ENCODE results near the gene TNFRSF19.

Gene TNFRSF19

GRCh38 chr13:23619068-23619855 is 49.0 kb downstream of the TNFRSF19 start:
- Mint-ChIP-seq H3K27me3 (peaks cover 3% of the 10 kb centered on the region), H3K9me3 (peaks cover 11% of the 10 kb centered on the region), H3K4me3 (no peak overlapping the region), H3K36me3 (ENCODE audit: low read depth) (no peaks in the 10 kb centered on the region), H3K4me1 (ENCODE audit: low read depth) (no peaks in the 10 kb centered on the region), H3K27ac (no peak overlapping the region)
- intact Hi-C loops (cut with micrococcal nuclease) = no loop called here

- Mint-ChIP-seq H3K36me3 (ENCODE audit: low read depth) (no peaks in the 10 kb centered on the region), H3K9me3 (peaks cover 11% of the 10 kb centered on the region), H3K27me3 (peaks cover 3% of the 10 kb centered on the region), H3K27ac (no peak overlapping the region), H3K4me3 (no peak overlapping the region), H3K4me1 (ENCODE audit: low read depth) (no peaks in the 10 kb centered on the region)
- intact Hi-C loops (cut with micrococcal nuclease) = no loop called here
These were observed 50.0 kb downstream of the TNFRSF19 start for GRCh38 chr13:23620211-23620610.

- no peaks in the 10 kb centered on the region for H3K4me1 Mint-ChIP-seq (ENCODE audit: low read depth)
- H3K27me3 Mint-ChIP-seq = peaks cover 3% of the 10 kb centered on the region
- peaks cover 11% of the 10 kb centered on the region for H3K9me3 Mint-ChIP-seq
- no peaks in the 10 kb centered on the region for H3K36me3 Mint-ChIP-seq (ENCODE audit: low read depth)
- H3K4me3 Mint-ChIP-seq = no peak overlapping the region
- intact Hi-C loops (cut with micrococcal nuclease) = no loop called here
- no peak overlapping the region for H3K27ac Mint-ChIP-seq
These were observed 50.6 kb downstream of the TNFRSF19 start for GRCh38 chr13:23620613-23621315.

- intact Hi-C loops (cut with micrococcal nuclease) = no loop called here
- peaks cover 3% of the 10 kb centered on the region for H3K27me3 Mint-ChIP-seq
- no peaks in the 10 kb centered on the region for H3K36me3 Mint-ChIP-seq (ENCODE audit: low read depth)
- peaks cover 11% of the 10 kb centered on the region for H3K9me3 Mint-ChIP-seq
- no peak overlapping the region for H3K4me3 Mint-ChIP-seq
- H3K27ac Mint-ChIP-seq = no peak overlapping the region
- no peaks in the 10 kb centered on the region for H3K4me1 Mint-ChIP-seq (ENCODE audit: low read depth)
These were observed 51.1 kb downstream of the TNFRSF19 start for GRCh38 chr13:23621316-23621645.

GRCh38 chr13:23622985-23623384 is 52.8 kb downstream of the TNFRSF19 start:
- H3K4me1 Mint-ChIP-seq (ENCODE audit: low read depth) = no peaks in the 10 kb centered on the region
- H3K4me3 Mint-ChIP-seq = no peak overlapping the region
- peaks cover 11% of the 10 kb centered on the region for H3K9me3 Mint-ChIP-seq
- intact Hi-C loops (cut with micrococcal nuclease) = no loop called here
- no peak overlapping the region for H3K27ac Mint-ChIP-seq
- H3K36me3 Mint-ChIP-seq (ENCODE audit: low read depth) = no peaks in the 10 kb centered on the region
- no peaks in the 10 kb centered on the region for H3K27me3 Mint-ChIP-seq

GRCh38 chr13:23623394-23623793 is 53.2 kb downstream of the TNFRSF19 start:
- intact Hi-C loops (cut with micrococcal nuclease) = no loop called here
- no peaks in the 10 kb centered on the region for H3K4me1 Mint-ChIP-seq (ENCODE audit: low read depth)
- H3K9me3 Mint-ChIP-seq = peaks cover 11% of the 10 kb centered on the region
- no peak overlapping the region for H3K4me3 Mint-ChIP-seq
- H3K36me3 Mint-ChIP-seq (ENCODE audit: low read depth) = no peaks in the 10 kb centered on the region
- no peak overlapping the region for H3K27ac Mint-ChIP-seq
- no peaks in the 10 kb centered on the region for H3K27me3 Mint-ChIP-seq

GRCh38 chr13:23626700-23627099 is 56.5 kb downstream of the TNFRSF19 start:
- intact Hi-C loops (cut with micrococcal nuclease) = no loop called here
- H3K9me3 Mint-ChIP-seq = peaks cover 11% of the 10 kb centered on the region

GRCh38 chr13:23627410-23627809 is 57.2 kb downstream of the TNFRSF19 start:
- Mint-ChIP-seq H3K36me3 (ENCODE audit: low read depth) (no peaks in the 10 kb centered on the region), H3K27me3 (no peaks in the 10 kb centered on the region), H3K27ac (no peak overlapping the region), H3K4me3 (no peak overlapping the region), H3K9me3 (peaks cover 11% of the 10 kb centered on the region), H3K4me1 (ENCODE audit: low read depth) (no peaks in the 10 kb centered on the region)
- intact Hi-C loops (cut with micrococcal nuclease) = no loop called here

More at GRCh38 chr13:23626700-23627099, 56.5 kb downstream of the TNFRSF19 start:
- Mint-ChIP-seq H3K4me3 (no peak overlapping the region), H3K4me1 (ENCODE audit: low read depth) (no peaks in the 10 kb centered on the region), H3K27me3 (no peaks in the 10 kb centered on the region), H3K36me3 (ENCODE audit: low read depth) (no peaks in the 10 kb centered on the region), H3K27ac (no peak overlapping the region)

GRCh38 chr13:23628250-23628649 is 58.0 kb downstream of the TNFRSF19 start:
- Mint-ChIP-seq H3K9me3 (peaks cover 11% of the 10 kb centered on the region), H3K27me3 (no peaks in the 10 kb centered on the region), H3K27ac (no peak overlapping the region), H3K4me3 (no peak overlapping the region), H3K4me1 (ENCODE audit: low read depth) (no peaks in the 10 kb centered on the region), H3K36me3 (ENCODE audit: low read depth) (no peaks in the 10 kb centered on the region)
- intact Hi-C loops (cut with micrococcal nuclease) = no loop called here

- H3K27ac Mint-ChIP-seq = no peak overlapping the region
- no peak overlapping the region for H3K4me3 Mint-ChIP-seq
- intact Hi-C loops (cut with micrococcal nuclease) = no loop called here
- H3K36me3 Mint-ChIP-seq (ENCODE audit: low read depth) = no peaks in the 10 kb centered on the region
- no peaks in the 10 kb centered on the region for H3K27me3 Mint-ChIP-seq
- H3K4me1 Mint-ChIP-seq (ENCODE audit: low read depth) = no peaks in the 10 kb centered on the region
- H3K9me3 Mint-ChIP-seq = peaks cover 4% of the 10 kb centered on the region
These were observed 58.8 kb downstream of the TNFRSF19 start for GRCh38 chr13:23628765-23629565.

- Mint-ChIP-seq H3K27me3 (no peaks in the 10 kb centered on the region), H3K4me3 (no peak overlapping the region), H3K36me3 (ENCODE audit: low read depth) (no peaks in the 10 kb centered on the region), H3K4me1 (ENCODE audit: low read depth) (no peaks in the 10 kb centered on the region), H3K27ac (no peak overlapping the region), H3K9me3 (no peaks in the 10 kb centered on the region)
- intact Hi-C loops (cut with micrococcal nuclease) = no loop called here
These were observed 59.5 kb downstream of the TNFRSF19 start for GRCh38 chr13:23629566-23630272.

- H3K36me3 Mint-ChIP-seq (ENCODE audit: low read depth) = no peaks in the 10 kb centered on the region
- H3K4me1 Mint-ChIP-seq (ENCODE audit: low read depth) = no peaks in the 10 kb centered on the region
- intact Hi-C loops (cut with micrococcal nuclease) = no loop called here
These were observed 60.3 kb downstream of the TNFRSF19 start for GRCh38 chr13:23630349-23631093.

GRCh38 chr13:23631311-23632047 is 61.3 kb downstream of the TNFRSF19 start:
- Mint-ChIP-seq H3K27ac (no peak overlapping the region), H3K36me3 (ENCODE audit: low read depth) (no peaks in the 10 kb centered on the region), H3K9me3 (no peaks in the 10 kb centered on the region), H3K4me1 (ENCODE audit: low read depth) (peaks cover 4% of the 10 kb centered on the region), H3K4me3 (no peak overlapping the region), H3K27me3 (no peaks in the 10 kb centered on the region)
- intact Hi-C loops (cut with micrococcal nuclease) = no loop called here

More at GRCh38 chr13:23630349-23631093, 60.3 kb downstream of the TNFRSF19 start:
- Mint-ChIP-seq H3K27ac (no peak overlapping the region), H3K27me3 (no peaks in the 10 kb centered on the region), H3K4me3 (no peak overlapping the region), H3K9me3 (no peaks in the 10 kb centered on the region)

Data from dendritic cell treated with granulocyte-macrophage colony-stimulating factor and Interleukin-4, amounts not matched to agents 40 ng/mL and 50 ng/mL, for 4 days (primary cell).